Measurements from ENCODE around the gene TMEM238L.
"Not testable (repeated sequence)": the region's sequence is repeated elsewhere in the genome, so short reads cannot be mapped to it uniquely, and the experiment has no call there.

Gene TMEM238L

GRCh38 chr17:10803830-10804475 lies at the start of gene TMEM238L:
TSS of gene TMEM238L (minus strand) at chr17:10804099. CDS start at chr17:10803963, 136 bp downstream.
- no peaks in the 10 kb centered on the region for H3K9me3 ChIP-seq (ENCODE audit: insufficient read depth, low read depth, low read length)
- TF ChIP-seq EZH2phosphoT487 (IDR thresholded peaks at IDR 0.05; ENCODE audit: borderline replicate concordance) = no peak
- no peak for TF ChIP-seq CTCF (conservative IDR thresholded peaks at IDR 0.05; ENCODE audit: low read length)
- no peak within 1 kb of the TSS for H3K4me3 ChIP-seq (ENCODE audit: low read length, poor library complexity, severe bottlenecking)
- H3K27me3 ChIP-seq (ENCODE audit: insufficient read depth, low read length, poor library complexity, severe bottlenecking) = no peaks in the 10 kb centered on the region
- no peaks in the 10 kb centered on the region for H3K79me2 ChIP-seq (ENCODE audit: insufficient read depth, low read length)
- H2AFZ ChIP-seq (ENCODE audit: low read length) = no peak within 1 kb of the TSS
- no peaks in the 10 kb centered on the region for H3K36me3 ChIP-seq (ENCODE audit: insufficient read depth, low read length)
- H3K9ac ChIP-seq (ENCODE audit: low read depth, low read length, poor library complexity, severe bottlenecking) = no peak within 1 kb of the TSS
- H4K20me1 ChIP-seq (ENCODE audit: insufficient read depth, low read length, poor library complexity, severe bottlenecking) = no peaks in the 10 kb centered on the region
- H3K4me2 ChIP-seq (ENCODE audit: low read depth, low read length, poor library complexity, severe bottlenecking) = no peak within 1 kb of the TSS
- H3K9me2 ChIP-seq (replicated peaks; ENCODE audit: low read depth, low read length) = no peaks in the 10 kb centered on the region
- no peaks in the 10 kb centered on the region for H3F3A ChIP-seq (ENCODE audit: low read depth)
- peaks cover 44% of the 10 kb centered on the region for H3K4me1 ChIP-seq (ENCODE audit: insufficient read depth, low read length, poor library complexity, severe bottlenecking)

GRCh38 chr17:10846636-10847035 lies 42.7 kb upstream of the TMEM238L start:
- H3K27me3 ChIP-seq (ENCODE audit: insufficient read depth, low read length, poor library complexity, severe bottlenecking); H3K36me3 ChIP-seq (ENCODE audit: insufficient read depth, low read length); H3K9ac ChIP-seq (ENCODE audit: low read depth, low read length, poor library complexity, severe bottlenecking); H3F3A ChIP-seq (ENCODE audit: low read depth); H3K9me2 ChIP-seq (replicated peaks; ENCODE audit: low read depth, low read length); H2AFZ ChIP-seq (ENCODE audit: low read length); H3K79me2 ChIP-seq (ENCODE audit: insufficient read depth, low read length); H4K20me1 ChIP-seq (ENCODE audit: insufficient read depth, low read length, poor library complexity, severe bottlenecking); H3K9me3 ChIP-seq (ENCODE audit: insufficient read depth, low read depth, low read length); H3K4me3 ChIP-seq (ENCODE audit: low read length, poor library complexity, severe bottlenecking); H3K4me2 ChIP-seq (ENCODE audit: low read depth, low read length, poor library complexity, severe bottlenecking): not testable (repeated sequence)
- H3K4me1 ChIP-seq (ENCODE audit: insufficient read depth, low read length, poor library complexity, severe bottlenecking) = peaks cover 18% of the 10 kb centered on the region

- Histone ChIP-seq H3K36me3 (ENCODE audit: insufficient read depth, low read length) (no peaks in the 10 kb centered on the region), H3K4me3 (ENCODE audit: low read length, poor library complexity, severe bottlenecking) (no peak overlapping the region), H3K9ac (ENCODE audit: low read depth, low read length, poor library complexity, severe bottlenecking) (no peak overlapping the region), H3K27me3 (ENCODE audit: insufficient read depth, low read length, poor library complexity, severe bottlenecking) (no peaks in the 10 kb centered on the region), H3K9me3 (ENCODE audit: insufficient read depth, low read depth, low read length) (no peaks in the 10 kb centered on the region), H2AFZ (ENCODE audit: low read length) (no peak overlapping the region), H3K9me2 (replicated peaks; ENCODE audit: low read depth, low read length) (no peaks in the 10 kb centered on the region), H4K20me1 (ENCODE audit: insufficient read depth, low read length, poor library complexity, severe bottlenecking) (no peaks in the 10 kb centered on the region), H3K4me2 (ENCODE audit: low read depth, low read length, poor library complexity, severe bottlenecking) (peak overlapping the region; percentile 83), H3K4me1 (ENCODE audit: insufficient read depth, low read length, poor library complexity, severe bottlenecking) (peaks cover 18% of the 10 kb centered on the region), H3F3A (ENCODE audit: low read depth) (no peaks in the 10 kb centered on the region), H3K79me2 (ENCODE audit: insufficient read depth, low read length) (no peaks in the 10 kb centered on the region)
- no peak for TF ChIP-seq CTCF (conservative IDR thresholded peaks at IDR 0.05; ENCODE audit: low read length)
- TF ChIP-seq EZH2phosphoT487 (IDR thresholded peaks at IDR 0.05; ENCODE audit: borderline replicate concordance) = no peak
Observed at GRCh38 chr17:10845388-10845751, 41.5 kb upstream of the TMEM238L start.
